NB4 (cell line): ENCODE results near the gene ADGRF4.
A peak's percentile ranks its signal among the peaks of the same experiment; 100 is the strongest.

Experiments
- DNase-seq: peaks from one replicate; pipeline ENCODE4 v3.0.0; 2010; ENCODE audit warnings: low read depth
- H3K4me3 ChIP-seq: one replicate; pipeline ENCODE4 v1.5.1; 2011; ENCODE audit warnings: mild to moderate bottlenecking, low read depth, low read length, moderate library complexity
- MYC ChIP-seq: IDR thresholded peaks from 2 replicates; pipeline ENCODE4 v1.6.1; 2011; ENCODE audit warnings: low read depth, low read length
- POLR2A ChIP-seq: IDR thresholded peaks from 2 replicates; pipeline ENCODE4 v1.6.1; 2011; ENCODE audit warnings: mild to moderate bottlenecking; ENCODE audit not compliant: insufficient read length; ENCODE audit errors: extremely low read depth
- TF ChIP-seq, protein P1 (sequence below): IDR thresholded peaks from one replicate; pipeline ENCODE4 v1.5.1; 2012; ENCODE audit warnings: low read depth, low read length
- TF ChIP-seq, protein P2 (sequence below): IDR thresholded peaks from 2 replicates; pipeline ENCODE4 v1.6.1; 2011; ENCODE audit warnings: low read depth, low read length

ADGRF4 gene, protein sequence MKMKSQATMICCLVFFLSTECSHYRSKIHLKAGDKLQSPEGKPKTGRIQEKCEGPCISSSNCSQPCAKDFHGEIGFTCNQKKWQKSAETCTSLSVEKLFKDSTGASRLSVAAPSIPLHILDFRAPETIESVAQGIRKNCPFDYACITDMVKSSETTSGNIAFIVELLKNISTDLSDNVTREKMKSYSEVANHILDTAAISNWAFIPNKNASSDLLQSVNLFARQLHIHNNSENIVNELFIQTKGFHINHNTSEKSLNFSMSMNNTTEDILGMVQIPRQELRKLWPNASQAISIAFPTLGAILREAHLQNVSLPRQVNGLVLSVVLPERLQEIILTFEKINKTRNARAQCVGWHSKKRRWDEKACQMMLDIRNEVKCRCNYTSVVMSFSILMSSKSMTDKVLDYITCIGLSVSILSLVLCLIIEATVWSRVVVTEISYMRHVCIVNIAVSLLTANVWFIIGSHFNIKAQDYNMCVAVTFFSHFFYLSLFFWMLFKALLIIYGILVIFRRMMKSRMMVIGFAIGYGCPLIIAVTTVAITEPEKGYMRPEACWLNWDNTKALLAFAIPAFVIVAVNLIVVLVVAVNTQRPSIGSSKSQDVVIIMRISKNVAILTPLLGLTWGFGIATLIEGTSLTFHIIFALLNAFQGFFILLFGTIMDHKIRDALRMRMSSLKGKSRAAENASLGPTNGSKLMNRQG

DNA sequence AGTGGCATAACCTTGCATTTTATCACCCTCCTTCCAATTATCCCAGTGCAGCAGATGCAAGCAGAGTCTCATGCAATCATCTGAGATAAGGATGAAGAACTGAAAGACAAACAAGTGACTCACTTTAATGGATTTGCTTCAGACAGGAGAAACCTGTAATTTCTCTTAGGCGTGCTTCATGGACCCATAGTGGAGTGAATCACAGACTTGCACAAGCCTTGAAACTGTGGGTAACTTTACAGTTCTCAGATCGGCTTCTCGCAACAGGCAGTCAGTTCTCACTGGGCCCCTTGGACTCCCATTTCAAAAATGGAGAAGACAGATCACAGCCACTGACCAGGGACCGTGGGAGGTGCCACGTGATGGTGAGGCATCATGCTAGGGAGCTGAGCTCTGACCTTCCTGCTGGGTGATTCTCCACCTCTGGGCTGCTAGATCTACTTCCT lies at the start of gene ADGRF4:
Gene ADGRF4, plus strand, starts transcription at position 239 of the 446 bp plus-strand sequence. CDS start 8,666 bp downstream, outside the sequence.
- peak; percentile 4 for DNase-seq
- H3K4me3 ChIP-seq = no peak within 1 kb of the TSS
- TF ChIP-seq, protein P1, sequence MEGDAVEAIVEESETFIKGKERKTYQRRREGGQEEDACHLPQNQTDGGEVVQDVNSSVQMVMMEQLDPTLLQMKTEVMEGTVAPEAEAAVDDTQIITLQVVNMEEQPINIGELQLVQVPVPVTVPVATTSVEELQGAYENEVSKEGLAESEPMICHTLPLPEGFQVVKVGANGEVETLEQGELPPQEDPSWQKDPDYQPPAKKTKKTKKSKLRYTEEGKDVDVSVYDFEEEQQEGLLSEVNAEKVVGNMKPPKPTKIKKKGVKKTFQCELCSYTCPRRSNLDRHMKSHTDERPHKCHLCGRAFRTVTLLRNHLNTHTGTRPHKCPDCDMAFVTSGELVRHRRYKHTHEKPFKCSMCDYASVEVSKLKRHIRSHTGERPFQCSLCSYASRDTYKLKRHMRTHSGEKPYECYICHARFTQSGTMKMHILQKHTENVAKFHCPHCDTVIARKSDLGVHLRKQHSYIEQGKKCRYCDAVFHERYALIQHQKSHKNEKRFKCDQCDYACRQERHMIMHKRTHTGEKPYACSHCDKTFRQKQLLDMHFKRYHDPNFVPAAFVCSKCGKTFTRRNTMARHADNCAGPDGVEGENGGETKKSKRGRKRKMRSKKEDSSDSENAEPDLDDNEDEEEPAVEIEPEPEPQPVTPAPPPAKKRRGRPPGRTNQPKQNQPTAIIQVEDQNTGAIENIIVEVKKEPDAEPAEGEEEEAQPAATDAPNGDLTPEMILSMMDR = no peak

DNA sequence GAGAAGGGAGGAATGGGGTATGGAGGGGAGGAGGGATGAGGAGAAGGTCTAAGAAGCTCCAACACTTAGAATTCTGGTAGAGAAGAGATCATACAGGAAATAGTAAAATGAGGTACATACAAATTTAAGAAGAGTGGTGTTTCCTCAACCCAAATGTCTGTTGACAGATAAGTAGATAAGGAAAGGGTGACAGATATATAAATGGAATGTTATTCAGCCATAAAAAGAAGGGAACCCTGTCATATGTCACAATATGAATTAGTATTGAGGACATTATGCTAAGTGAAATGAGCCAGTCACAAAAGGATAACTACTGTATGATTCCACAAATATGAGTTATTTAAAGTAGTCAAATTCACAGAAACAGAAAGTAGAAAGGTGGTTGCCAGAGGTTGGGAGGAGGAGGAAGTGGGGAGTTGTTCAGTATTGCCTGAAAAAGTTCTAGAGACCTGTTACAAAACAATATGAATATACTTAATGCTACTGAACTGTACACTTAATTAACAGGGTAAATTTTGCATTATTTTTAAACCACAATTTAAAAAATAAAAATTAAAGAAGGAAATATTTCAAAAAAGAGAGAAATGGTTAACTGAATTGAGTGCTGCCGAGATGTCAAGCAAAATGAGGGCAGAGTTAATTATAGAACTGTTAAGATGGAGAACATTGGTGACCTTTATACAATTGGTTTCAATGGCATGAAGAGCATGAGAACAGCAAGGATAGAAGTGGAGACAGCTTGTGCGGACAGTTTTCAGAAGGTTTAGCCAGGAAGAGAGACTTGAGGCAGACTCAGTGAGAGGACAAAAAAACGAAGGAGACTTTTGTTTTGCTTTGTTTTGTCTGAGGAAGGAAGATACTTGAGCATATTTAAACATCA lies 47.6 kb upstream of the ADGRF4 start:
- no peak overlapping the region for H3K4me3 ChIP-seq
- TF ChIP-seq MYC (no peak), POLR2A (no peak)
- TF ChIP-seq, protein P1 = no peak
- TF ChIP-seq, protein P2, sequence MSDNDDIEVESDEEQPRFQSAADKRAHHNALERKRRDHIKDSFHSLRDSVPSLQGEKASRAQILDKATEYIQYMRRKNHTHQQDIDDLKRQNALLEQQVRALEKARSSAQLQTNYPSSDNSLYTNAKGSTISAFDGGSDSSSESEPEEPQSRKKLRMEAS = no peak
- no peak for DNase-seq

DNA sequence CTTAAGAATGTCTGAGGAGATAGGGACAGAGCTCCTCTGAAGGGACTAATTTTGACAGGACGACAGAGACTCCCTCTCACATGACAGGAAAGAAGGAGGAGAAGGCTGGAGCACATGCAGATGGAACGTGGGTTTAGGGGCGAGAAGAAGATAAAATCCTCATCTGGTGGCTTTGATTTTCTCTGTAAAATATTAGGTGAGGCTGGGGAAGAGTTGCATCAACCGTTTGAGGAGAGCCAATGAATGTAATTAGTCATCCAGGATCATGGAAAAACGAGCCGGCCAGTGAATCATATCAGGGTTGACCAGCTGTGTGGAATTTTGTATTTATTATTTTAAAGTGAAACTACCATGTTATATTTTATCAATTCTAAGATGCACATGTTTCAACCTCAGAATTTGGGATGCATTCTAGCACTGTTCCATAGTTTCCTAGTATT lies 46.9 kb upstream of the ADGRF4 start:
- DNase-seq = no peak
- TF ChIP-seq, protein P2 = no peak
- TF ChIP-seq MYC (no peak), POLR2A (no peak)
- TF ChIP-seq, protein P1 = no peak
- no peak overlapping the region for H3K4me3 ChIP-seq

DNA sequence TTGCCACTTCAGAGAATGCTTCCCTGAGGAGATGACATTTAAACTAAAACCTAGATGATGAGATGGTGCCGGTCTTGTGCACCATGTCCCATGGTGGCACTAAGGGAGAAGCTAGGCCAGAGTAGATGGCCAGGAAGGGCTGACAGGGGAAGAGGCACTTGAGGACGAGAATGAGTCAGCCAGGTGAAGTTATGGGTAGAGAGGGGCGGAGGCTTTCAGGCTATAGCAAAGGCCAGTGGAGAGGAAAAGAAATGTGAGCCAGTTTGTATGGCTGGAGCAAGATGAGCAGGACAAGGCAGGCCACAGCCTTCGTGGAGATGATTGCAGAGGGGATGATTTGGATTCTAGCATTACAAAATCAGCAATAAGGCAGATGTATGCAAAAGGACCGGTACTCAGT lies 44.7 kb upstream of the ADGRF4 start:
- no peak for DNase-seq
- H3K4me3 ChIP-seq = no peak overlapping the region
- TF ChIP-seq, protein P2 = no peak
- TF ChIP-seq POLR2A (no peak), MYC (no peak)
- TF ChIP-seq, protein P1 = no peak

DNA sequence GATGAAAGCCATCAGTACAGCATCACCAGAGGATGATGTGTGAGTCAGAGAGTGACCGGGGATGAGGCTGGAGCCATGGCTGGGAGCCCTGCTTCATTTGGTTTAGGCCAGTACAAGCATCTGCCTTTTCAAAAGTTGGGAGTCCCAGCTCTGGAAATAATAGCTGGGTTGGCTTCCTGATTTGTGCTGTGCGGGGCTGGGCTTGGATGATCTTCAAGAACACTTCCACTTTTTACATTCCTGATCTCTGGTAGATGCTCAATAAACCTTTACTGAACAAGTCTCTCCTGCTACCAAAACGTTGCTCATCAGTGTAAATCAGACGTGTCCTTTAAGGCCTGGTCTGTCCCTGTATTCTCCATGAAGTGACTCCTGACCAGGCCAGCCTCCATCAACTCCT lies 44.1 kb upstream of the ADGRF4 start:
- no peak for DNase-seq
- TF ChIP-seq MYC (no peak), POLR2A (no peak)
- TF ChIP-seq, protein P1 = no peak
- TF ChIP-seq, protein P2 = no peak
- H3K4me3 ChIP-seq = no peak overlapping the region
